T follicular helper cell (primary cell): ENCODE measurements around the gene MACF1.

Source experiments
- DNase-seq: peaks from one replicate; pipeline ENCODE4 v3.0.0-alpha.2; 2020; ENCODE audit warnings: low read depth

MACF1 gene

DNA sequence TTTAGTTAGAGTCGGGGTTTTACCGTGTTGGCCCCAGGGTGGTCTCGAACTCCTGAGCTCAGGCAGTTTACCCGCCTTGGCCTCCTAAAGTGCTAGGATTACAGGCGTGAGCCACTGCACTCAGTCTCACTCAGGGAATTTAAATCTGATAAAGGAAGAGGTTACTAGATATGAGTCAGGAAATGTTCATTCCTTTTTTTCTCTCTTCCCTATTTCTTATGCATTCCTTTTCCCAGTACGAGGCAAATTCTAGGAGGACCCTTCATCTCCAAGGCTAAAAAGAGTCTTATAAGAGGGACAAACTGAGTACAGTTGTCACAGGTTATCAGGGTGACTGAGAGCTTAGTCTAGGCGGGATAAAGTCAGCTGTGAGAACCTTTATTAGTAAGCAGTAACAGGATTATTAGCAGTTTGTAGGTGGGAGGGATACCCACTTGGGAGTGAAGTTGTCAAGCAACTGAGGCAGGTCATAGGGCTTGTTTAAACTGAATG lies 9.1 kb downstream of the MACF1 start:
- DNase-seq, result no peak

DNA sequence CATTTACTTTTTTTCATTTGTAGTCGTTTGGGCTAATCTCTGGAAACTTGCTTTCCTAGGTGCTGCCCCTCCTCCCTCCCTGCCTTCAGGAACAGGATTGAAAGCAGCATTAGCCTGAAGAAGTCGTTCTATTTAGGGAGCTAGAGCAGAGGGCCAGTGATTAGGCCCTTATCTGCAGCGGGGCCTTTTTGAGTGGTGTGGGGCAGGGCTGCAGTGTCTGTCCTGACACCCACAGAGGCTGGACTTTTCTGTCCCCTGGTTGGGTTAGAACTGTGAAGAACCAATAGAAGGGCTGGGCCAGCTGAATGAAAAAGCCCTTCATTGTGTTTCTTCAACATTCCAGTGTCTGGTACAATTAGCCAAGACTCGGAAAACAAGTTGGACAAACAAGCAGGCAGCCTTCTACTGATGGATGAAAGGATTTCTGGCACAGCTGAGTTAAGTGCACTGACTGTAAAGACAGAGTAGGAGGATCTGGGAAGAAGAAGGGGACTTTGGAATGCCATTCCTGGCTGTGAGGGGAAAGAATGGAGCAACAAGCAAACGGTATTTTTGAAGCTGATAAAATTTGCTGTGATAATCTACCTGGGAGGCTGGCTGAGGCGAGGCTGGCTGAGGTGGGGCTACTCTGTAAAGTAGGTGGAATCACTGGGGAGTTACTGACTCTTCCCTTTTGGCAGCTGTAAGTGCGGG lies 9.7 kb downstream of the MACF1 start:
- no peak for DNase-seq

DNA sequence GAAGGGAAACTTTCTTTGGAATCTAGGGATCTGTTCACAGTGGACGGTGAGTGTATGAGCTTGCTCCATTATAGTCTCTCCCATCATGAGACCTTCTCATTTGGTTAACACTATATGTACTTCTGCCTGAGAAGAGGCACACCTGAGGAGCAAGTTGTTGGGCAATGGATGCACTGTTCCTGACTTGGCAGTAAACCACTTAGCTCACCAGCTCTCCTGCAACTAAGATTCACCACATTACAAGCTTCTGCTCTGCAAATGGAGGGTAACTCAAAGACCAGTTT lies 10.2 kb downstream of the MACF1 start:
- no peak for DNase-seq

DNA sequence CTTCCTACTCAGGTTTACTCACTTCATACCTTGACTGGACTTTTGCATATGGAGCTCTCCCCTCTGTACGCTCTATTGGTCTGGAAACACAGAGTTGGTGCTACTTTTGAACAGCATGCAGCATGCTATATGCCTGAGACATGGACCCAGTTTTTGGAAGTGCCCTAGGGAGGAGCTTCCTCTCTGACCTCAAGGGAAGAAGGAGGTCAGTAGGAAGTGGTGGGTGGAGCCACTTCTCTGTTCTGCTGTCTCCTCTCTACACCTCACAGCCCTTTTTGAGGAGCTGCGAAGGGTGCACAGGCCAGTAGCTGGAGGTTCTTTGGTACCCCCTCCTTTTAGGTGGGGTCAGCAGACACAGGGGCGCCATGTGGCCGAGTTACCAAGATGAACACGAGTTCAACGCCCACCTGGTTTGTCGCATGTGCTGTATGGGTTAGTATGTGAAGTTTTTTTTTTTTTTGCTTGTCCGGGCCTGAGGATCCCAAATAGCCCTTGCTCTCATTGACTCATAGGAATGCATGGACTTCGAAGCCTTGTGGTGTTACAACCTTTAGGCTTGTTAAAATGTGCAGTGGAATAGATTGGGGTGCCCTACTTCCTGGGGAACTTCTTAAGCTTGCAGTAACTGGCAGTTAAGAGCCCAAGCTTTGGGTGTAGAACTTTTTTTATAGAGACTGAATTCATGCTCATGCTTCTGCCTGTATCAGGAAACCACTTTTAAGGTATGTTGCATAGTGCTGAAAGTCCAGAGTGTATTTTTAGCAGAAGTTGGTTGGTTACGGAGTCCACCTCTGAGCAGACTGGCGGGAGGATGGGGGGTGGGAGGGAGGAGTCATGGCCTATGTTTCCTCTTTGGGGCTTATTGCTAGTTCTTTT lies 10.7 kb downstream of the MACF1 start:
- DNase-seq, result no peak

DNA sequence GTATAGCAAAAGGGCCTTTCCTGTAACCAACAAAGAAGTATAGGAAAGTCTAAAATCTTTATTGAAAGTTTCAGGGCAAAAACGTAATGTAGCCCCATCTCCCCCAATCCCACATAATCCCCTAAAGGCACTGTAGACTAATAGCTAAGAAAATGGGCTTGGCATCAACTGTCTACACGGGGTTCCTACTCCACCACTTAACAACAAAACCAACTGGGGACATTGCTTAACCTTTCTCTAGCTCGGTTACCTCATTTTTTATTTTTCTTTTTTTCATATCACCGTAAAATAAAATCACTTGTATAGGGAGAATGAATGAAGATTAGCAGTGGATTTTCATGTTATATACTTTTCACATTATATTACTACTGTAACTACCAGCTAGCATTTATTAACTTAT lies 12.3 kb downstream of the MACF1 start:
- DNase-seq, result no peak

DNA sequence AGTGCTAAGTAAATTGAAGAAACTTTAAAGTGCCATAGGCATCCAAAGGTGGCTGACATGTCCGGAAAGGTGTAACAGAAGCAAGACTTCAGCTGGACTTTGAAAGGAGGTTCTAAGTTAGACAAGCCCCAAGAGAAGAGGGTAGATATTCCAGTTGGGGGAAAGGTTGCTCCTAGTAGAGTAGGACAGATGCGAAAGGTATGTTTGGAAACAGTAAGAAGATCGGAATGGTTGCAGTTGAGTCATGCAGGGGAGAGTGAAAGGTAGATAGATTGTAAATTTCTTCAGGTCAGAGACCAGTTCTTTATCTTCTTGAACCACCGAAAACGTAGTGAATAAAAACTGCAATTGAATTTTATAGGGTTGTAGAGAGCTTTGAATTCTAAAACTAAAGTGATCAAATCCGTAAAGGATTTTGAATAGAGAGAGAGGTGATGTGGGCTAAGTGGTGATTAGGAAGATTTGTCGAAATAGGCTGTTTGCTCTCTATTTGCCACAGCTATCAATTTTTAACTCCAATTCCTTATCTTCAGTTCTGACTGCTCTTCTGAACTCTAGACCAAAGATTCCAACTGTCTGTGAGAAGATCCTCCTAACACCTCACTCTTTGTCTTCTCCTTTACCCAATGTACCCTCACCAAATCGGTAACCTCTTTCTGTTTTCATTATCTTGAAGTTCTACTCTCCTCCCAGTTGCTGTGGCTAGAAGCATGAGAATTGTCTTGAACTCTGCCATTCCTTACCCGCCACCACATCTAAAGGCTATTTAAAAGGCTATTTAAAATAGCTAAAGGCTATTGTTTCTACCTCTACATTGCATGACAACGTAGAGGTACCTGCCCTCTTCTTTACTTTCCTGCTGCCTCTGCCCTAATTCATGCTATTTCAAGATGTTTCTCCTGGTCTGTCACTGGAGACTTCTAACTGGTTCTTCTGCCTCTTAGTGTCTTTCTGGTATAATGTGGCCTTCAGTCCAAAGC lies 16.7 kb downstream of the MACF1 start:
- no peak for DNase-seq

DNA sequence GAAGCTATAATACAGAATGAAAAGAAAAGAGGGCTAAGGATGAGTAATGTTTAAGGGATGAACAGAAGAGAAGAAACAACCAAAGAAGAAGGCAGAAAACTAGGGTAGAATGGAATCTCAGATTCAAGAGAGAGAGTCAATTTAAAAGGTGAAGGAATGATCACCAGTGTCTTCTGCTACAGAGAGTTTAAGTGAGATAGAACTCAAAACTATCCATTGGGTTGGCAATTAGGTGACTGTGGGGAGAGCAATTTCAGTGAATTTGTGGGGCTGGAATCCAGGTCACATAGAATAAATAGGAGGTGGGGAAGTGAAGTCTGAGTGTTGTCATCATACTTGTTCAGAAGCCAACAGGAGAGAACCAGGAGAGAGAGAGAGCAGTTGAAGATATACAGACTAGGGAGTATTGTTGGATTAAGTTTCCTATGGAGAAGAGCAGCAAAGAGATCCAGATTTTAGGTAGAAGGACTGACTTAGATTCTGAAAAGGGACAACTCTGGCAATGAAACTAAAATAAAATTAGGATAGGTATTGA lies 19.9 kb downstream of the MACF1 start:
- no peak for DNase-seq

DNA sequence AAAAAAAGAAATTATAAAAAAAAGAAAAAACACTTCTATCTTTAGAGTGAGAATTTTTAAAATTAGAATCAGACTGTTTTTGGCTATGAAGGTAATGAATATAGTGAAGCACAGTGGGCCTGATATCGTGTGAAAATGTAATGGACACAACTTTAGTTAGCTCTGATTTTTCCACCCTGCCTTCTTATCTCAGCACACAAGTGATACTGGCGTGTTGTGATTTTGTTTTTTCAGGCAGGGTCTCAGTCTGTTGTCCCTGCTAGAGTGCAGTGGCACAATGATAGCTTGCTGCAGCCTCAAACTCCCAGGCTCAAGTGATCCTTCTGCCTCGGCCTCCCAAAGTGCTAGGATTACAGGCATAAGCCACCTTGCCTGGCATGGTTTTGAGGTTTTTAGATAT lies 22.3 kb downstream of the MACF1 start:
- DNase-seq, result no peak

DNA sequence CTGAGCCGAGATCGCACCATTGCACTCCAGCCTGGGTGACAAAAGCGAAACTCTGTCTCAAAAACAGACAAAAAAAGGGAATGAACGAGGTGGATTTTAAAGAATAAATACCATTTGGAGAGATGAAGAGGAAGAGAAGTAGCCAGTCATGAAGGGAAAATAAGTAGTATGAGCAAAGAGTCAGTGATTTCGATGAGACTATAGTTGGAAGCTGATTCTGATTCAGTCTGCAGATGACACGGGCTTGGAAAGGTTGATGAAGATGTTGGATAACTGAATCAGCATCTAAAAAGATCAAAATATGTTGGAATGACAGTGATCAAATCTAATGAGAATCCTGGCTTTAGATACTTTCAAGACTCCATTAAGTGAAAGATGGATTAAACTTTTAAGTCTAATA lies 23.8 kb downstream of the MACF1 start:
- no peak for DNase-seq

DNA sequence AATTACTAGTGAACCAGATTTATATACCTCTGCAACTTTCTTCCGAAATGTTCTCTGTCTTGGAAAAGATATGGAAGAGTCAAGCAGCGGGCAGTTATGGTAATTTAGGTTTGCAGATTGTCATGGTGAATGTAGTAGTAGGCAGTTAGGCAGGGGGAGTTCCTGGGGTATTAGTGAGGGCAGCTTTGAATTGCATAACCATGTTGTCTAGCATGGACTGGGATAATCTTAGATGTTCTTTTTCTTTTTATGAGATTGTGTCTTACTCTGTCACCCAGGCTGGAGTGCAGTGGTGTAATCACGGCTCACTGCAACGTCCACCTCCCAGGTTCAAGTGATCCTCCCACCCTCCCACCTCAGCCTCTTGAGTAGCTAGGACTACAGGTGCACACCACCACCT lies 25.0 kb downstream of the MACF1 start:
- no peak for DNase-seq

DNA sequence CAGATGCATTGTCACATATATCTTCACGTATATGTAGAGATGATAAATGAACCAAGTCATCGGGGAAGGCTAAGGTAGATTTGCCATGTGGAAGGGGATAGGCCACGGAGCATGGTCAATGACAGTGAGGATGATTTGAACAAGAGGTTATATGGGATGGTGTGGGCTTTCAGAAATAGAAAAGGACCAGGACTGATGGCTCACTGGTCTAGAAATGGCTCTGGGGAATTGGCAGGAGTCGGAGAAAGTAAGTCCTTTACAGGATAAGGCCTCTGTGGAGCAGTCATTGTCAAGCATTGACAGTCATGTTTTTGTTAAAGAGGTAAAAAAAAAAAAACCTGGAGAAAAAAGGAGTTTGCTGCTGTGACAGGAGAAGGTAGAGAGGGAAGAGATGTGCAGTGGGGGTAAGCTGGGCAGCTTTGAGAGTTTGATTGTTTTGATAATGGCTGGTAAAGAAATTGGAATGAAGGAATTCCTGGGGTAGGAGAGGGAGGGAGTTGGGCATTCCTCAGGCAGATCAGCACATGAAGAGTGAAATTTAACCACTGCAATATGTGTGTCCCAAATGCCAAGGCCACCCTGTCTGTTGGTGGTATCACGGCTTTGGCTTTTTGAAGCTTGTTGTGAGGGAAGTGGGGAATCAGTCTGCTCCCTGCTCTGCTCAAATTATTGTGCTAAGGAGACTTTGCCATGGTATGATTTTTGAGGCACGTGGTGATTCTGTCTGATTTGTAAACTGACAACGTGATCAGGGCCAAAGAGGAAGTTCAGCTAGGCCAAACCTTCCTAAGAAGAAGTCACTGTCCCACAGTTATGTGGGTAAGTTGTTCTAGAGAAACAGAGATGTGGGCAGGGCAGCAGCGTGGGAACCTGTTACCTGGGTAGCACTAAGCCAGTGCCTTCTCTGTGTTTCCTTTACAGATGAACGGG lies 26.0 kb downstream of the MACF1 start:
- DNase-seq, result no peak

DNA sequence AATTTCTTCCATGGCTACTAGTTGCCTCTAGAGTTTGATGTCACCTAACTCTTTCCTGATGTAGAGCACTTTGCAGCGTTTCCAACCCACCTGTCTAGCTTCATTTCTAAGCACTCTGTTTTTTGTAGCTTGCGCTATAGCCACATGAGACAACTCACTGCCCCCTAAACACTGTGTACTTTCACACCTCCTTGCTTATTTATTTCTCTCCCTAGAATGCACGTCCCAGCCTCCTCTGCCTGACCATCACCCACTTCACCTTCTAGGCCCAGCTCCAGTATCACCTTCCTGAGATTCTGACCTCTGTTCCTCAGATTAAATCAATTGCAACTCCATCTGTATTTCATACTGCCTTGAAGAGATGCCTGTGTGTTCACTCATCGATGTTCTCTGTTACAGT lies 32.5 kb downstream of the MACF1 start:
- DNase-seq, result no peak

DNA sequence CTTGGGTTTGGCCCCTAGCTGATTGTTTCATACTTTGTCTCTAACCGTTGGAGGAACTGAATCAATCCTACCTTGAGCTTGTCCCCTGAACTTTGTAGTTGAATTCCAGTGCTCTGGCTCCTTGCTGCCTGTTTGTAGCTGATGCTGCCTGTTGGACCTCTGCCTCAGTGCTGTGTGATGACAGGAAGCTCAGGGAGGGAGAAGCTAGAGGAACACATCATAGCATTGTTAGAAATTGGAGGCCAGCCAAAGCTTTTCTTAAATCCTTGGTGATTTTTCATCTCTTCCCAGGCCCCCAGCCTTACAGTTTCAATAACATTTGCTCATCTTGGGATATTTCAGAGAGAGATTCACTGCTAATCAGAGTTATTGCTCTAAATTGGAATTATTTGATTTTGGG lies 34.0 kb downstream of the MACF1 start:
- DNase-seq, result no peak

DNA sequence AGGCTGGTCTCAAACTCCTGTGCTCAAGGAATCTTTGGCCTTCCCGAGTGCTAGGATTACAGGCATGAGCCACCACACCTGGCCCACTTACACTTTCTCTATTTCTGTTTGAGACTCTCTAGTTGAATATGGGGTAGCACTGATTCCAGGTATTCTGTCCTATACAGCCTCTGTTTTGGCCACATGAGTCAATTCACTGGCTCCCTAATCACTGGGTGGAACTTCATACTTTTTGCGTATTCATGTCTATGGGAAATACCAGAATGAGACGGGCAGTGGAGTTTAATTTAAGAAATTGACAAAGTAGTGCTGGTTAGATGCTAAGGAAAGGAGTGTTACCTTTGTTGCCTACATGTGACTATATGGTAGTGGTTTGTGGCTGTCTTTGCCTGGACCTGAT lies 35.5 kb downstream of the MACF1 start:
- DNase-seq, result no peak

DNA sequence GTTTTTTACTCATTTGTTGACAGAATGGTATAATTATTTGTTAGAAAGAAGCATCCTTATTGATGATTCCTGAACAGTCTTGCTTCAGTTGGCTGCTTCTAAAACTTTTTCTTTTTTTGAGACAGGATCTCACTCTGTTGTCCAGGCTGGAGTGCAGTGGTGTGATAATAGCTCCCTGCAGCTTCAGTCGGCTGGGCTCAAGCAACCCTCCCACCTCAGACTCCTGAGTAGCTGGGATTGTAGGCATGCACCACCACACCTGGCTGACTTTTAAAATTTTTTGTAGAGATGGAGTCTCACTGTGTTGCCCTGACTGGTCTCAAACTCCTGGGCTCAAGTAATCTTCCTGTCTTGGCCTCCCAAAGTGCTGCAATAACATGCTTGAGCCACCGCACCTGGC lies 38.8 kb downstream of the MACF1 start:
- no peak for DNase-seq

DNA sequence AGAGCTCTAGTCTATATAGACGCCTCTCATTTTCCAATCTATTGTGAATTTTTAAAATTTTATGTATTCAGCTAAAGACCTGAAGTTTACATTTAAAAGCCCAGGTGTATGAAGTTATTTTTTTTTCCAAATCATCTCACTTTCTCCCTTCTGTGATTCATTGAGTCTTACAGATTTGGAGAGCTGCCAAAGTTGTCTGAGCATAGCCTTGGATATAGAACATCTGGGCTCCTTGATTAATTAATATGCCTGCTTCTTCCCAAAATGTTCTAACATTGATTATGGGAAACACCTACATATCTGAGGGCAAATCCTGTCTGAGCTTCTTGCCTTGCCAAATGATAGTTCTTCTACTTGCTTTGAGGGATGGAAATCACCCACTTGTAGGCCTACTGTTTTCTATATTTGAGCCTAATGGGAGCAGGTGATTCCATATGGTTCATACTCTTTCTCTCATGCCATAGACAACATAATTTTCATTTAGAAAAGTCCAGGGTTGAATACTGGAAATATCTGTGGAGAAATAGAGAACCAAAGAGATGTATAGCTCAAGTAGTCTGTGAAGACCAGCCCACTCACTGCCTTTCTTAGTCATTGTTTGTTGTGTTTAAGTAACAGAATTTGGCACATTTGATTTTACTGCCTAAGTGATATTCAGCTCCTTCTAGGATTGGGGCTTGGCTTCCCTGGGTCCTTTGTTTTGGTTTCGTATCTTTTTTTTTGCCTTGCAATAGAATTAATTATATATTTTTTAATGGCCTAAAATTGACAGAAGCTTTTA lies 46.2 kb downstream of the MACF1 start:
- no peak for DNase-seq

DNA sequence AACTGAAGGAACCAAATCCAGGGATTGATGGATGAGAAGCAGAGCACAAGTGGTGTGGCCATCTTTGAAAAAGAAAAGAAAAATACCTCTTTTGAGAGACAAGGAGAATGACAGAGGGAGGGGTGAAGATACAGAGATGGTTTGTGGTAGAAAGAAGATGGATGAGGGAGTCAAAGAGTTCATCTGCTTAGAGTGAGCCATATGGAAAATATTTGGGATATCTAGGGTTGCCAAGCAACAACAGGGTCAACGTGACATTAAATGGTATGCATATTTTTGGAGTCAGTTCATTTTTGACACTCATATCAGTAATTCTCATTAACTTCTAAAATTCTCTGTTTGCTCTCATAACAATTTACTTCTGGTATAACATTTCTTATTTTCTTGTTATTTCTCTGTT lies 50.7 kb downstream of the MACF1 start:
- DNase-seq, result no peak

DNA sequence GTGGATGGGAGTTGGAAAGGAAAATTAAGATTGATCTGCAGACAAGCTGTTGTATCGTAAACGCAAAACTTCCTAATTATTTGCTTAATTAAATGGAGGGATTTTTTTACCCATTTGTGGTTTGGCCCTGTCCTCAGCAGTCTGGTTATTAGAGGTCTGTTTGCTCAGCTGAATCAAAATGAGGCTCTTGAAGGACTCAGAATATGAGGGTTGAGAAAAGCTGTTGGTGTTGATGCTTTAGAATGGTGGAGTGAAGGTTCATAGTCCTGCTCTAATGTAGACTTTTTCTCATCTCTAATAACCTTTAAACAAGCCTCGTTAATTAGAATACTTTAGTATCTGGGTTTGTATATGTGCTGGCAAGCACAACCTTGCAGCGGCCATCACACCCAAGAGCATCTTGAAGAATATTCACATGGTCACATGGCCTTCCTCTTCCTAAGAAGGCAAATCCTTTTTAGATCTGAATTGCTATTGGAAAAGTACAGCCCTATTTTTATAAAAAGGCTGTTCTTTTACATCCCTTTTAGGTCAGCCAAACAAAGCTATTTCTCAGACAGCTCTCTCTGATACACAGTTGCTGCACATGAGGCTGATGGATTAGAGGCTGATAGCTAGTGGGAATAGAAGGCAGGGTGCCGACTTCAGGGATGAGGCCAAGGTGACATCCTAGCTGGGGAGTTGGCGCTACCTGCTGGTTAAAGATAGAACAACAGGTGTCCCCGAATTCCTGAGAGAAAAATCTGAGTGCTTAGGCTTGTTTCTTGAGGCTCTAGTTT lies 53.8 kb downstream of the MACF1 start:
- peak; percentile 57 for DNase-seq

DNA sequence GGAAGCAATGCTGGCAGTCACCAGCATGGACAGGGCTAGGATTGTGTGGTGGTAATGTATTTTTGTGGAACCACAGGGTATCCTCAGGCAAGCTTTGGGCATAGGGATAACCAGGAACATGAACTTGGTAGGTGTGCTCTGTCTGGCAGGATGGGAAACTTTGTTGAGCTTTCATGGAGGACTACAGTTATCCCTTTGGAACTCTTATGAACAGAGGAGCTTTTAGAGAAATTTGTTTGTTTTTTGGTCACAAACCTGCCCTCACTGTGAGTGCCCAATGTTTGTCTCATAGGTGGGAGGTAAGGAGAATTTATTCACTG lies 54.4 kb downstream of the MACF1 start:
- no peak for DNase-seq
